Gastroesophageal sphincter (tissue), 4 donors: ENCODE measurements around the gene MCMBP. TPM values are rescaled to one million over a fixed set of nuclear protein-coding genes. Genes with fewer than 3 reads are reported as not detected.

ENCODE experiments used
- ATAC-seq: fragments of 150-250 bp; one replicate; pipeline ENCODE4 v1.9.1; 2016; ENCODE audit warnings: mild to moderate bottlenecking, moderate library complexity
- H3K27ac ChIP-seq, 4 donors: fragments of 200-600 bp; sonication (generic) in 3 of 4; 1 replicate in 3 of 4; 2 replicates in 1 of 4; pipeline ENCODE4 v1.5.1; 2016 to 2019
- H3K27me3 ChIP-seq: fragments of 200-600 bp; sonication (generic); one replicate; pipeline ENCODE4 v1.5.1; 2019
- H3K36me3 ChIP-seq, 2 donors: fragments of 200-600 bp; sonication (generic); one replicate each; pipeline ENCODE4 v1.5.1; 2019; ENCODE audit warnings: control low read depth in 1 of 2
- H3K4me1 ChIP-seq, 3 donors: fragments of 200-600 bp; sonication (generic); 1 replicate in 2 of 3; 2 replicates in 1 of 3; pipeline ENCODE4 v1.5.1; 2016 to 2019; ENCODE audit warnings: control low read depth in 2 of 3
- H3K4me3 ChIP-seq, 2 donors: fragments of 200-600 bp; sonication (generic); one replicate each; pipeline ENCODE4 v1.5.1; 2019; ENCODE audit warnings: mild to moderate bottlenecking in 1 of 2, moderate library complexity in 1 of 2
- H3K9me3 ChIP-seq, 3 donors: fragments of 200-600 bp; sonication (generic); one replicate each; pipeline ENCODE4 v1.5.1; 2017 to 2019; ENCODE audit warnings: control low read depth in 2 of 3
- CTCF ChIP-seq, 4 experiments: fragments of 200-600 bp in 2 of 4; fragments of 450-650 bp in 2 of 4; sonication (generic) in 1 of 4; IDR thresholded peaks; one replicate each; pipeline ENCODE4 v1.5.1; 2017 to 2019; ENCODE audit warnings: antibody characterized with exemption in 4 of 4, mild to moderate bottlenecking in 2 of 4, moderate library complexity in 2 of 4
- EP300 ChIP-seq: sonication (generic); formaldehyde crosslinking; IDR thresholded peaks from one replicate; pipeline ENCODE4 v1.6.1; 2017; ENCODE audit warnings: antibody characterized with exemption, mild to moderate bottlenecking
- POLR2A ChIP-seq, 2 donors: fragments of 450-650 bp; IDR thresholded peaks; one replicate each; pipeline ENCODE4 v1.6.1; 2017; ENCODE audit warnings: antibody characterized with exemption in 2 of 2, mild to moderate bottlenecking in 2 of 2, moderate library complexity in 1 of 2
- POLR2AphosphoS5 ChIP-seq: sonication (generic); formaldehyde crosslinking; IDR thresholded peaks from one replicate; pipeline ENCODE4 v1.6.1; 2017; ENCODE audit warnings: antibody characterized with exemption
- WGBS, 2 donors: methylation state at CpG; one replicate each; pipeline ENCODE4 v1.1.5; 2018; ENCODE audit warnings: low coverage in 1 of 2; 5-methylcytosine and 5-hydroxymethylcytosine counted together
- total RNA-seq, 4 donors: library from RNA; depleted of rRNA; stranded (reverse); fragments of >200 nt; gene quantifications; one replicate each; pipeline ENCODE4 v1.1.0, GENCODE V29; 2016

The MCMBP gene
- total RNA-seq, 4 donors from 2014 or later, result 45.0 to 68.0 (median 54.8) TPM

- Histone ChIP-seq H3K4me1 (peaks cover 0 to 49% (median 7%) of the 10 kb centered on the region in 3 donors), H3K27ac (no peak overlapping the region), H3K36me3 (no peaks in the 10 kb centered on the region), H3K27me3 (no peaks in the 10 kb centered on the region), H3K4me3 (no peak overlapping the region), H3K9me3 (peaks cover 0 to 5% (median 0%) of the 10 kb centered on the region in 3 donors)
- 70 to 73% methylated on average over 3 to 7 of the region's 7 CpGs for WGBS, 2 donors
- ATAC-seq, result no peak
- no peak for TF ChIP-seq EP300
- TF ChIP-seq CTCF (IDR thresholded peaks at IDR 0.05), result no peak
- TF ChIP-seq POLR2A (IDR thresholded peaks at IDR 0.05), result no peak
- no peak for TF ChIP-seq POLR2AphosphoS5
Observed at GRCh38 chr10:119867317-119867716, 5.3 kb downstream of the MCMBP start.

- Histone ChIP-seq H3K9me3 (peaks cover 0 to 5% (median 0%) of the 10 kb centered on the region in 3 donors), H3K4me1 (peaks cover 0 to 44% (median 0%) of the 10 kb centered on the region in 3 donors), H3K36me3 (no peaks in the 10 kb centered on the region), H3K27ac (no peak overlapping the region), H3K27me3 (no peaks in the 10 kb centered on the region), H3K4me3 (no peak overlapping the region)
- TF ChIP-seq POLR2AphosphoS5, result no peak
- TF ChIP-seq POLR2A (IDR thresholded peaks at IDR 0.05), result no peak
- ATAC-seq, result no peak
- WGBS, 2 donors, result 88 to 93% methylated on average over 6 of the region's 6 CpGs
Observed at GRCh38 chr10:119865699-119866240, 6.9 kb downstream of the MCMBP start.

- TF ChIP-seq POLR2AphosphoS5 (no peak), EP300 (no peak), POLR2A (IDR thresholded peaks at IDR 0.05) (no peak), CTCF (IDR thresholded peaks at IDR 0.05) (no peak)
- ATAC-seq, result no peak
- no peak overlapping the region for H3K4me3 ChIP-seq
- H3K27me3 ChIP-seq, result no peaks in the 10 kb centered on the region
- H3K9me3 ChIP-seq, result peaks cover 0 to 5% (median 0%) of the 10 kb centered on the region in 3 donors
- 80 to 91% methylated on average over 1 to 3 of the region's 4 CpGs for WGBS, 2 donors
- H3K4me1 ChIP-seq, result peaks cover 0 to 41% (median 0%) of the 10 kb centered on the region in 3 donors
- no peak overlapping the region for H3K27ac ChIP-seq
- no peaks in the 10 kb centered on the region for H3K36me3 ChIP-seq
Observed at GRCh38 chr10:119863951-119864565, 8.6 kb downstream of the MCMBP start.

DNA sequence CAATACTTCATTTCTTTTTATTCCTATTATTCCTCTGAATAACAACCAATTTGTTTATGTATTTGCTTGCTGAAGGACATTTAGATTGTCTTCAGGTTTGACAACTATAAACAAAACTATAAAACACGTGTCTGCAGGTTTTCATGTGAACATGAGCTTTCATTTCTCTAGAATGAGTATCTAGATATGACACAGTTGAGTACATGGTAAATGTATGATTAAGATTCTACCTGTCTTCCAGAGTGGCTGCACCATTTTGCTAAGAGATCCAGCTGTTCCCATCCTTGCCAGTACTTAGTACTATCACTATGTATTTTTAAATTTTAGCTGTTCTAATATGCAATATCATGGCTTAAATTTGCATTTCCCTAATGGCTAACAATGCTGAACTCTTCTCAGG, 10.1 kb downstream of the MCMBP start:
- Histone ChIP-seq H3K27ac (no peak overlapping the region), H3K27me3 (no peaks in the 10 kb centered on the region), H3K4me1 (peaks cover 0 to 41% (median 0%) of the 10 kb centered on the region in 3 donors), H3K36me3 (peaks cover 0 to 9% of the 10 kb centered on the region in 2 donors), H3K9me3 (peaks cover 0 to 5% (median 0%) of the 10 kb centered on the region in 3 donors), H3K4me3 (no peak overlapping the region)
- ATAC-seq, result no peak
- WGBS, 2 donors, result 43 to 63% methylated on average over 1 of the region's 1 CpG
- TF ChIP-seq POLR2A (IDR thresholded peaks at IDR 0.05) (no peak), EP300 (no peak), POLR2AphosphoS5 (no peak)

DNA sequence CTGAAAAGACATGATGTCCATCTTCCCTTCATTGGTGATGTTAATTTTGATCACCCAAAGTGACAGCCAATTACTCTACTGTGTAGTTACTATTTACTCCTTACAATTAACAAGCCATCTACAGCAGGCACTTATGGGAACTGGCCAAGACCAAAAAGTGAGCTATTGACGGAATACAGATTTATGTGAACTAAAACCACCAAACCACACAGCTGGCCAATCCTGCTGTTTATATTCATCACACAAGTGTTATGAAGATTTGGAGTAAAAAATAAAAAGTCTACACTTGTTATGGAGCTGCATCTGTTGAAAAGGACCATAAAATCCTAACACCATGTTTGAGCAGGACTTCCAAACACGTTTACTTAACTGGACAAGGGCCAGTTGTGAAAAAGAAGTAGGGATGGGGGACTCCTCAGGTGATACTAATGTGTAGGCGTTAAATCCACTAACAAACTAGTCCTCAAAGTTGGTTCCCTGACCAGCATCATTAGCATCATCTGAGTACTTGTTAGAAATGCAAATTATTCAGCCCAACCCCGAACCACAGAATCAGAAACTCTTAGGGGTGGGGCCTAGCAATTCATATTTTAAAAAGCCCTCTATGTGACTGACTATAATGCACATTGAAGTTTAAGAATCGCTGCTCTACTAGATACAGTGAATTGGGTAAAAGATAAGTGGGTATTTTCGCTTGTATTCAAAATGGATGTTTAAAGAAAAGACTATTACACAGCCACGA, 11.6 kb downstream of the MCMBP start:
- TF ChIP-seq POLR2A (IDR thresholded peaks at IDR 0.05) (no peak), CTCF (IDR thresholded peaks at IDR 0.05) (no peak), POLR2AphosphoS5 (no peak), EP300 (no peak)
- H3K9me3 ChIP-seq, result peaks cover 0 to 5% (median 0%) of the 10 kb centered on the region in 3 donors
- 58 to 74% methylated on average over 5 to 7 of the region's 7 CpGs for WGBS, 2 donors
- peaks cover 0 to 40% (median 0%) of the 10 kb centered on the region in 3 donors for H3K4me1 ChIP-seq
- H3K4me3 ChIP-seq, result no peak overlapping the region
- H3K27me3 ChIP-seq, result no peaks in the 10 kb centered on the region
- ATAC-seq, result no peak
- H3K27ac ChIP-seq, result no peak overlapping the region
- H3K36me3 ChIP-seq, result peaks cover 0 to 24% of the 10 kb centered on the region in 2 donors
